ENCODE measurements around the gene SPATA6L.

SPATA6L gene

DNA sequence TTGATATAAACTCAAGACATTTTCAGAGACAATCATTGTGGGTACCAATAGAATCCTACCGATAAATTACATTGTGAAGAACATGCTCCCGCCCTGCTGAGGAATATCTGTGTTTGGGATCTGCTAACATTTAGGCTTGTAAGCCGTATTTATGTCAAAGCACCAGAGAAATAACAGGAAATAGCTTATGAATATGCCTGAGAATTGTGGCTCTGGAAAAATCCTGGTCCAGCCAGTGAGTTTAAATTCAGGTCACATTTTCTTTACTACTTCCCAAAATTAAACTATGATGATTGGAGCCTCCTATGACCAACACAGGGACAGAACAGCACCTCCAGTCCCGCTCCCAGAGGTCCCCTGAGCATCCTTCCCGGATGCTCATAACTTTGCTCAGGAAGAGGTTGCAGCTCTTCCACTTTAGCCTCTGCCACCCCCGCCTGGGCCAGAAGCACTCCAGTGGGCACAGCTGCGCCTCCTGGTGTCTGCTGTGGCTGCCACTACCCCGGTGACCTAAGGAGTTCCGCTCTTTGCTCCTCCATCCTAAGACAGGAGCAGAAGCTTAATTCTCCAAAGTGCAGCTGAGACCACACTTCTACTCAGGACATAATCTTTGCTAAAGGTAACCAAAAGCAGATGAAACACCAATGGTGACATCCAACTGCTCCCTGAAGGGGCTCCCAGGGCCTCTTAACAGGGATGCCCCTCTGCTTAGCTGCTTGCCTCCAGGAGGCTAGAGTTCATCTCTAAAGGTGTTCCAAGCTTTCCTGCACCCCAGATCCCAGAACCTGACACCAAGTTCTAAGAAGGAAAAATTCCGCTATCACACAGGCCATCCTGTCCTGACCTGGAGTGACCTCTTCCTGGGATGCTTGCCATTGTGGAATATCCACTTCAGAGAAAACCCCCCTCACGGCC is 117.2 kb downstream of the SPATA6L start:
- no peak for DNase-seq

All from effector CD8-positive, alpha-beta T cell (primary cell).